IPS-20b (cell line): ENCODE measurements around the gene ACOXL.

Experiments used
- H3K27ac ChIP-seq: one replicate; pipeline ENCODE4 v1.5.1; 2013; ENCODE audit warnings: low read length
- H3K27me3 ChIP-seq: 2 replicates; pipeline ENCODE4 v1.6.1; 2013; ENCODE audit warnings: mild to moderate bottlenecking, low read length, inconsistent platforms; ENCODE audit not compliant: insufficient read depth
- H3K36me3 ChIP-seq: 2 replicates; pipeline ENCODE4 v1.6.1; 2013; ENCODE audit warnings: low read depth, mild to moderate bottlenecking, inconsistent platforms, low read length, moderate library complexity; ENCODE audit not compliant: insufficient read depth
- H3K4me1 ChIP-seq: 2 replicates; pipeline ENCODE4 v1.6.1; 2013; ENCODE audit warnings: mild to moderate bottlenecking, control low read depth, inconsistent platforms, low read length, moderate library complexity; ENCODE audit not compliant: insufficient read depth
- H3K4me3 ChIP-seq: 2 replicates; pipeline ENCODE4 v1.5.1; 2013; ENCODE audit warnings: mild to moderate bottlenecking, low read length, inconsistent platforms
- H3K9ac ChIP-seq: 2 replicates; pipeline ENCODE4 v1.6.1; 2013; ENCODE audit warnings: low read depth, mild to moderate bottlenecking, inconsistent platforms, low read length, moderate library complexity
- H3K9me3 ChIP-seq: 2 replicates; pipeline ENCODE4 v1.6.1; 2013; ENCODE audit warnings: mild to moderate bottlenecking, low read depth, low read length, inconsistent platforms; ENCODE audit not compliant: insufficient read depth

ACOXL gene

DNA sequence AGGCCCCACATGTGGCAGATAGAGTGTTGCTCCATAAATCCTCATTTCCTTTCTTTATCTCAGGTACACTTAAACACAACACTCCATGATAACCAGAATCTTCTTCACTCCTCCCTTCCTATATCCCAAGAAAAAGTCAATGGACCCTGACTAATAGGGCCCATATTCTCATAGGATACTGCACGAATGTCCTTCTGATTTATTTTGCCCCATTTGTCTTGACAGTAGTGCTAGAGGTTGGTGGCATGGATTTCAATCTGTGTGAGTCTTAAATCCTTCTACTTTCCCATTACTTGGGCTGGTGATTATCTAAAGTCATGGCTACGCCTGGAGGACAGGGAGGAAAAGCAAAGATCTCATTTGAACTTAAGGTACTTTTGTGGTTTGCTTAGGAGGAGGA, 156.0 kb downstream of the ACOXL start:
- H3K4me3 ChIP-seq = no peak overlapping the region
- H3K9ac ChIP-seq = no peak overlapping the region
- H3K4me1 ChIP-seq = no peaks in the 10 kb centered on the region
- H3K9me3 ChIP-seq = 0 out of 2 replicates have a peak, but pooled peaks cover 5% of the 10 kb centered on the region
- H3K27me3 ChIP-seq = no peaks in the 10 kb centered on the region
- H3K27ac ChIP-seq = no peak overlapping the region
- H3K36me3 ChIP-seq = no peaks in the 10 kb centered on the region

DNA sequence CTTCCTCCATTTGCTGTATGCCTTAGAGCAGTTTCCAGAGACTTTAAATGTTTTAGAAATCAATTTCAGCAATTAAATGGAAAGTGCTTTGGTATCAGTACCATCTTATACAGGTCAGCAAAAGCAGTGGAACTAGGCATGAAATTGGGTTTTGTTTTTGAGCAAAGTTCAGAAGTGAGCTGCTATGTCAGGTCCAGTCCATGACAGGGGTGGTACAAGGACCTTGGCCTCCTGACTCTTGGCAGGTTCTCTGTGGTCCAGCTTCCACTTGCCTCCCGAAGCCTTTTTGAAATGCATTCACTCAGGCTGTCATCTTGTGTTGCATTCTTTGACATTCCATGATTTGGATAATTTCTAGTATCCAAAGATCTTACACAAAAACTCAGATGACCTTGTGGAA, 159.3 kb downstream of the ACOXL start:
- H3K36me3 ChIP-seq = no peaks in the 10 kb centered on the region
- H3K4me3 ChIP-seq = no peak overlapping the region
- no peaks in the 10 kb centered on the region for H3K27me3 ChIP-seq
- no peak overlapping the region for H3K9ac ChIP-seq
- H3K4me1 ChIP-seq = no peaks in the 10 kb centered on the region
- H3K9me3 ChIP-seq = 0 out of 2 replicates have a peak, but pooled peaks cover 5% of the 10 kb centered on the region
- no peak overlapping the region for H3K27ac ChIP-seq

DNA sequence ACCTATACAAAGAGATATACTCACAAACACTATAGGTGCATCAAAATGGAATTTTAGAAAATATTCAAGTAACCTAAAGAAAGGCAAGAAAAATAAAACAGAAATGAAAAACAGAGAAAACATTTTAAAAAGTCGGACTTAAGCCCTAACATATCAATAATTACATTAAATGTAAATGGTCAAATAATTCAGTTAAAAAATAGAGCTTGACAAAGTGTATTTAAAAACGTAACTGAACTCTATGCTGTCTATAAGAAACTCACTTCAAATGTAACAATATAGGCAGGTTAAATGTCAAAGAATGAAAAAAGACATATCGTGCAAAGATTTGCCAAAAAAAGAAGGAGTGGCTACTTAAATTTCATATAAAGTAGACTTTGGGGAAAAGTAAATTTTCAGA, 163.9 kb downstream of the ACOXL start:
- Histone ChIP-seq H3K27me3 (no peaks in the 10 kb centered on the region), H3K4me3 (no peak overlapping the region), H3K9ac (no peak overlapping the region), H3K36me3 (no peaks in the 10 kb centered on the region), H3K27ac (no peak overlapping the region), H3K4me1 (no peaks in the 10 kb centered on the region), H3K9me3 (no peaks in the 10 kb centered on the region)

DNA sequence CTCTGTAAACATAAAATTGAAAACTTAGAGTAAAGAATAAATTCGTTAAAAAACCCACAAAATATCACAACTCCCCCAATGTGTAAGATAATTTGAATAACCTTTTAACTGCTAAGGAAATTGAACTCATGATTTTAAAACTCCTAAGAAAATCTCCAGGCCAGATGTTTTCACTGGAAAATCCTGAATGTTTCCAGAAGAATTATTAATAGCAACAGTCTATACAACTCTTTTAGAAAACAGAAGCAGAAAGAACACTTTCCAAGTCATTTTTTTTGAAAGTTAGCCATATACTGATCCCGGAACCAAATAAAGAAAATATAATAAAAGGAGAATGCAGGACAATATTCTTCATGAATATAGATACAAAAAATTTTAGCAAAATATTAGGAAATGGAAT, 165.6 kb downstream of the ACOXL start:
- Histone ChIP-seq H3K4me1 (no peaks in the 10 kb centered on the region), H3K36me3 (no peaks in the 10 kb centered on the region), H3K9ac (no peak overlapping the region), H3K4me3 (no peak overlapping the region), H3K9me3 (no peaks in the 10 kb centered on the region), H3K27ac (no peak overlapping the region), H3K27me3 (no peaks in the 10 kb centered on the region)

DNA sequence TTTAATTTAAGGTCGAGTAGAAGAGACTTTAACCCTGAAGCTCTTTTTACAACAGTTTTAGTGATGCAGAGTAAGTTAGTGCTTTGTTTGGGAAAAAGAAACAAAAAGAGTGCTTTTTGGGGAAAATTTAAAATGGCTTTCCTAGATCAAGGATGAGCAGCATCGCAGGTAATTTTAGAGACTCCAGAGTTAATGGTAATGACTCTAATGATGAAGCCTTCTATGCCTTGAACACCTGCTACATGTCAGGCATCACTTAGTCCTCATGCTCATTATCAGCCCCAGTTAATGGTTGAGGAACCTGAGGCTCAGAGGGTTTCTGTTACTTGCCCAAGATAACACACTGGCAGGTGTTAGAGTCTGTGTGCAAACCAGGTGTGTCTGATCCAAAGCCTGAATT, 167.8 kb downstream of the ACOXL start:
- Histone ChIP-seq H3K4me3 (no peak overlapping the region), H3K9me3 (no peaks in the 10 kb centered on the region), H3K9ac (no peak overlapping the region), H3K4me1 (peaks cover 5% of the 10 kb centered on the region; the same call in 1 of the 2 replicates), H3K36me3 (no peaks in the 10 kb centered on the region), H3K27ac (no peak overlapping the region), H3K27me3 (no peaks in the 10 kb centered on the region)

- Histone ChIP-seq H3K9ac (no peak overlapping the region), H3K27me3 (no peaks in the 10 kb centered on the region), H3K9me3 (no peaks in the 10 kb centered on the region), H3K36me3 (no peaks in the 10 kb centered on the region), H3K4me3 (no peak overlapping the region), H3K4me1 (peaks cover 8% of the 10 kb centered on the region; the same call in 1 of the 2 replicates), H3K27ac (no peak overlapping the region)
These were observed 171.2 kb downstream of the ACOXL start for GRCh38 chr2:110903548-110903947.

DNA sequence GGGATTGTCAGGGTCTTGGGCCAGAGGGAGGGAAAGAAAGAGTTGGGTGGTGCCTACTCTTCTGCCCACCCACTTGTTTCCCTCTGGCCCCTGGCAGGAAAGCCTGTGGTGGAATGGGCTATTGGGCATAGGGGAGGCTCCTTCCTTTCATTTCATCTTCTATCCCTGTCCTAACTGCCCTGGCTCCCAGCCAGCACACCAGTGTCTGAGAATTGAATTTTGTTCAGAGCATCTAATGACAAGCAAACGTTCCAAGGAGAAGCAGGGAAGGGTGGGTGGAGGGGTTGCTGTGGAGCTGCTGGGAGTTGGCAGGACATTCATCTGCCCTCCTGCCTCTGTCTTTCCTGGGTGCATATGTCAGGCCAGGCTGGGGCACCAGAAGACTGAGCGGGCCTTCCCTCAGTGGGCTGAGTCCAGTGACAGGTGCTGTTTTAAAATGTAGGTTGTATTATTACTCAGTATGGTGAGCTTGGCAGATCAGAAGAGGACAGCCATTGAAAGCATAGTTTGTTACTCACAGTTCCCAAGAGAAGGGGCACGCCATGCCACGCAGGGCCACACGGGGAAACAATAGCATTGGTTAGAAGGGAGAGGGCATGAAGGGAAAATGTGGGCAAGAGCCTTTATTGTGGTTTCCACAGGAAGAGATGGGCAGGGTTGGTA, 171.9 kb downstream of the ACOXL start:
- Histone ChIP-seq H3K4me3 (no peak overlapping the region), H3K9ac (no peak overlapping the region), H3K36me3 (no peaks in the 10 kb centered on the region), H3K27ac (no peak overlapping the region), H3K27me3 (no peaks in the 10 kb centered on the region), H3K9me3 (no peaks in the 10 kb centered on the region), H3K4me1 (peaks cover 8% of the 10 kb centered on the region; the same call in 1 of the 2 replicates)

DNA sequence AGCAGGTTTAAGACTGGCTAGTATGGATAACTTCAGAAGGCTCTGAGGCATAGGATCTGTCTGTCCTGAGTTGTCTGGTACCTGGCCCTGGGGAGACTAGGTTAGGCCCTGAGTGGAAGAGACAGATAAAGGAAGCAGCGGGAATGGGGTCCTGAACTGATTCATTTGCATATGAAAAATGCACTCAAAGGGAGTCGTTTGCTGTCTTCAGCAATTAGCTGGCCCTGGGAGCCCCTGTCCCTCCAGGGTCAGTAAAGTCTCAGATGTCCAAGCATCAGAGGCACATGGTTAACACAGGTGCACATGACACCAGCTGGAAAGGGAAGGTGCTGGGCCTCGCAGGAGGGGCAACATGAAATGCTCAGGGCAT, 172.4 kb downstream of the ACOXL start:
- no peak overlapping the region for H3K27ac ChIP-seq
- H3K36me3 ChIP-seq = no peaks in the 10 kb centered on the region
- no peak overlapping the region for H3K9ac ChIP-seq
- H3K4me1 ChIP-seq = peaks cover 8% of the 10 kb centered on the region; the same call in 1 of the 2 replicates
- H3K4me3 ChIP-seq = no peak overlapping the region
- no peaks in the 10 kb centered on the region for H3K27me3 ChIP-seq
- no peaks in the 10 kb centered on the region for H3K9me3 ChIP-seq

DNA sequence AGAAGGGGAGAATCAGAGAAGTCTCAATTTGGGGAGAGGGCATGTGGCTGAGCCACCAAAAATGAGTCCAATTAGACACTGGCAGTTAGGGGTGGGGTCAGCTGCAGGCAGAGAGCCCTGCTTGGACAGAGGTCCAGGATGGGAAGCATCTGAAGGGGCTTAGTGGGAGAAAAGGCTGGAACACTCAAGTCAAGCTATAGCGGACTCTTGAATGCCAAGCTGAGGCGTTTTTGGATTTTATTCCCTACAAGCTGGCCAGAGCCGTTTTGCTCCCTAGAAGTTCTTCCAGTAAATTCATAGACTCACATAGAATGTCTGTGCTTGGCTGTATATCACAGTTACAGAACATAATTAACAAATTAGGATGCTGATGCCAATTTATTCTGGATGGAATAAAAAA, 172.8 kb downstream of the ACOXL start:
- H3K27me3 ChIP-seq = no peaks in the 10 kb centered on the region
- H3K4me1 ChIP-seq = peaks cover 8% of the 10 kb centered on the region; the same call in 1 of the 2 replicates
- no peaks in the 10 kb centered on the region for H3K9me3 ChIP-seq
- no peak overlapping the region for H3K9ac ChIP-seq
- H3K27ac ChIP-seq = no peak overlapping the region
- no peak overlapping the region for H3K4me3 ChIP-seq
- no peaks in the 10 kb centered on the region for H3K36me3 ChIP-seq

- Histone ChIP-seq H3K9me3 (peaks cover 4% of the 10 kb centered on the region; the same call in 1 of the 2 replicates), H3K27me3 (no peaks in the 10 kb centered on the region)
These were observed 174.4 kb downstream of the ACOXL start for GRCh38 chr2:110906613-110907298.

DNA sequence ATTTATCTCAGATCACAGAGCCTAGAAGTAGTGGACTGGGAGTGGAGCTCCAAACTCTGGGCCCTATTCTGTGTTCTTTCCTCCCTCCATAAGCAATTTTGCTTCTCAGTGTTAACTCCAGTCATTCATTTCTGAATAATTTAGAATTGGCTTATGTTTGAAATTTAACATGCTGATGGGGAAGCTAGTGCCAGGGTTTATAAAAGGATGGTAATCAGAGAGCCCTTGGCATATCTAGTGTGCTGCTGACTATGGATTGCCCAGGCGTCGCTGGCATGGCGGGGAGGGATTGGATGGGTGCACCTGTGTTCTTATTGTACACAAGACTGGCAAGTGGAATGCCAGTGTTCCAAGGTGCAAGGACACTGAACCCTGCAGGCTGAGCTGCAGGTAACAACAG, 177.1 kb downstream of the ACOXL start:
- H3K9ac ChIP-seq = no peak overlapping the region
- H3K4me3 ChIP-seq = no peak overlapping the region
- no peaks in the 10 kb centered on the region for H3K27me3 ChIP-seq
- H3K4me1 ChIP-seq = peaks cover 8% of the 10 kb centered on the region; the same call in 1 of the 2 replicates
- H3K27ac ChIP-seq = no peak overlapping the region
- H3K36me3 ChIP-seq = no peaks in the 10 kb centered on the region
- peaks cover 4% of the 10 kb centered on the region; the same call in 1 of the 2 replicates for H3K9me3 ChIP-seq

More at GRCh38 chr2:110906613-110907298, 174.4 kb downstream of the ACOXL start:
- no peak overlapping the region for H3K27ac ChIP-seq
- H3K4me3 ChIP-seq = no peak overlapping the region
- no peaks in the 10 kb centered on the region for H3K36me3 ChIP-seq
- H3K9ac ChIP-seq = no peak overlapping the region
- peaks cover 8% of the 10 kb centered on the region; the same call in 1 of the 2 replicates for H3K4me1 ChIP-seq

GRCh38 chr2:110910423-110910822, 178.1 kb downstream of the ACOXL start:
- peaks cover 4% of the 10 kb centered on the region; the same call in 1 of the 2 replicates for H3K9me3 ChIP-seq
- no peaks in the 10 kb centered on the region for H3K27me3 ChIP-seq
- H3K27ac ChIP-seq = no peak overlapping the region
- H3K9ac ChIP-seq = no peak overlapping the region
- H3K36me3 ChIP-seq = no peaks in the 10 kb centered on the region
- peaks cover under 1% of the 10 kb centered on the region; the same call in 1 of the 2 replicates for H3K4me1 ChIP-seq
- H3K4me3 ChIP-seq = no peak overlapping the region
